K562 (cell line): ENCODE results near the gene PBX4. TPM values are rescaled to one million over a fixed set of nuclear protein-coding genes. Genes with fewer than 3 reads are reported as not detected.

Source experiments
- BMI1 ChIP-seq: fragments of 150-350 bp; IDR thresholded peaks from 2 replicates; pipeline ENCODE4 v1.6.1; 2014; ENCODE audit warnings: low read length
- CBX3 ChIP-seq, 2 experiments: IDR thresholded peaks; 1 replicate in 1 of 2; 2 replicates in 1 of 2; pipeline ENCODE4 v1.6.1; 2012; ENCODE audit warnings: inconsistent platforms in 2 of 2, low read length in 2 of 2, borderline replicate concordance in 1 of 2, control low read depth in 1 of 2
- ELF2 ChIP-seq: fragments of 250-450 bp; sonication (Bioruptor Pico); IDR thresholded peaks from 2 replicates; pipeline ENCODE4 v1.5.0; 2021; ENCODE audit warnings: mild to moderate bottlenecking
- FOSL1 ChIP-seq: fragments of 200-800 bp; sonication (Bioruptor generic); conservative IDR thresholded peaks from 2 replicates; pipeline ENCODE4 v1.6.1; 2016; ENCODE audit warnings: missing genetic modification characterization, missing compliant biosample characterization
- FOXK1 ChIP-seq: sonication (generic); formaldehyde crosslinking; IDR thresholded peaks from 2 replicates; pipeline ENCODE4 v1.8.0; 2022; ENCODE audit warnings: missing genetic modification reagents, mild to moderate bottlenecking, borderline replicate concordance
- GTF2E2 ChIP-seq: fragments of 200-800 bp; sonication (Bioruptor generic); IDR thresholded peaks from 2 replicates; pipeline ENCODE4 v1.6.1; 2016; ENCODE audit warnings: missing genetic modification characterization, missing compliant biosample characterization
- HDAC1 ChIP-seq, 2 experiments: fragments of 450-650 bp; IDR thresholded peaks; 2 replicates each; pipeline ENCODE4 v1.6.1; 2016 to 2017; ENCODE audit warnings: inconsistent platforms in 1 of 2, mild to moderate bottlenecking in 1 of 2, moderate library complexity in 1 of 2
- HEY1 ChIP-seq: fragments of 250-450 bp; sonication (Bioruptor Pico); IDR thresholded peaks from 2 replicates; pipeline ENCODE4 v1.5.0; 2020; ENCODE audit warnings: mild to moderate bottlenecking, moderate library complexity, borderline replicate concordance
- HMGN3 ChIP-seq: IDR thresholded peaks from 2 replicates; pipeline ENCODE4 v1.6.1; 2011; ENCODE audit warnings: borderline replicate concordance, low read depth, mild to moderate bottlenecking, mixed read lengths, low read length; ENCODE audit not compliant: insufficient read length; ENCODE audit errors: extremely low read depth
- MAFG ChIP-seq: fragments of 450-650 bp; conservative IDR thresholded peaks from 2 replicates; pipeline ENCODE4 v1.6.1; 2016; ENCODE audit warnings: missing genetic modification characterization, missing compliant biosample characterization
- MCM5 ChIP-seq: fragments of 450-650 bp; IDR thresholded peaks from 2 replicates; pipeline ENCODE4 v1.6.1; 2016; ENCODE audit warnings: low read depth
- MEF2A ChIP-seq: IDR thresholded peaks from 2 replicates; pipeline ENCODE4 v1.6.1; 2011; ENCODE audit warnings: low read depth, mild to moderate bottlenecking, low read length, moderate library complexity; ENCODE audit not compliant: control insufficient read depth
- NFIC ChIP-seq: fragments of 450-650 bp; IDR thresholded peaks from 2 replicates; pipeline ENCODE4 v1.6.1; 2017; ENCODE audit warnings: mild to moderate bottlenecking, inconsistent platforms
- RFX1 ChIP-seq: fragments of 450-650 bp; IDR thresholded peaks from 2 replicates; pipeline ENCODE4 v1.6.1; 2016; ENCODE audit warnings: mild to moderate bottlenecking, moderate library complexity
- SRSF1 ChIP-seq: fragments of 200-400 bp; formaldehyde crosslinking; IDR thresholded peaks from 2 replicates; pipeline ENCODE4 v1.6.1; 2017; ENCODE audit warnings: mild to moderate bottlenecking, low read depth, low read length, moderate library complexity
- TEAD4 ChIP-seq, 2 experiments: sonication (generic) in 1 of 2; formaldehyde crosslinking in 1 of 2; IDR thresholded peaks; 2 replicates each; pipeline versions ENCODE4 v1.6.1 to v1.8.0; 2012 to 2022; ENCODE audit warnings: borderline replicate concordance in 1 of 2, inconsistent platforms in 1 of 2, low read length in 1 of 2, mild to moderate bottlenecking in 1 of 2, missing genetic modification reagents in 1 of 2
- USF2 ChIP-seq: sonication (generic); formaldehyde crosslinking; IDR thresholded peaks from 2 replicates; pipeline ENCODE4 v1.5.0; 2020; ENCODE audit warnings: missing genetic modification reagents
- ZNF318 ChIP-seq, 2 experiments: fragments of 450-650 bp; IDR thresholded peaks; 2 replicates each; pipeline ENCODE4 v1.6.1; 2016; ENCODE audit warnings: mild to moderate bottlenecking in 2 of 2, borderline replicate concordance in 1 of 2, low read depth in 1 of 2, moderate library complexity in 1 of 2
- ZNF583 ChIP-seq: fragments of 250-450 bp; sonication (Bioruptor Pico); IDR thresholded peaks from 2 replicates; pipeline ENCODE4 v1.4.0; 2020
- polyA plus RNA-seq, 8 experiments: library from polyadenylated mRNA; depleted of rRNA in 4 of 8; stranded (reverse) in 5 of 8; unstranded in 3 of 8; fragments of >200 nt; fragmentation: Nextera tagmentation in 2 of 8; fragmentation: Illumina TruSeq in 1 of 8; extraction: Ambion mirVana in 2 of 8; extraction: Trizol in 1 of 8; gene quantifications; 2 replicates each; pipeline versions ENCODE4 v1.2.1 to v1.2.3, GENCODE V29; 2011 to 2014; ENCODE audit warnings: inconsistent platforms in 1 of 8, missing spikeins in 1 of 8
- total RNA-seq, 7 experiments: library from RNA; depleted of rRNA in 6 of 7; stranded (reverse); fragments of >200 nt in 6 of 7; fragmentation: Illumina TruSeq in 2 of 7; extraction: Trizol in 2 of 7; gene quantifications; 2 replicates each; pipeline versions ENCODE4 v1.2.1 to v1.2.3, GENCODE V29; 2011 to 2021; ENCODE audit warnings: low replicate concordance in 1 of 7

The PBX4 gene
- total and polyA plus RNA-seq, 9 of the 15 experiments (the other 6 are each of a cell fraction or from before 2014, with no cell fraction given) = 0.11 to 3.8 (median 1.6) TPM; not detected in 1

- TF ChIP-seq ZNF318 (IDR thresholded peaks at IDR 0.05; ENCODE audit: borderline replicate concordance in 1 of 2, low read depth in 1 of 2) (no peak), HMGN3 (peak; percentile 28), GTF2E2 (tag) (peak; percentile 58; the same call in 1 of the 2 replicates), CBX3 (IDR thresholded peaks at IDR 0.05; ENCODE audit: borderline replicate concordance in 1 of 2, low read length in 2 of 2) (no peak), MEF2A (no peak), FOSL1 (tag) (0 out of 2 replicates have a peak, but pooled peaks have one; percentile 17), FOXK1 (CRISPR knock-in tag) (no peak), SRSF1 (no peak), ELF2 (CRISPR knock-in tag) (peak; percentile 93), USF2 (CRISPR knock-in tag) (no peak), HEY1 (CRISPR knock-in tag) (no peak), NFIC (no peak), HDAC1 (IDR thresholded peaks at IDR 0.05) (peak in 1 of 2 experiments; percentile 73; a peak in 2 of 4 replicates), MCM5 (no peak), ZNF583 (no peak), RFX1 (peak; percentile 87), TEAD4 (IDR thresholded peaks at IDR 0.05; ENCODE audit: low read length) (peak; percentile 25; the same call in 1 of the 2 replicates), TEAD4 (CRISPR knock-in tag; IDR thresholded peaks at IDR 0.05; ENCODE audit: borderline replicate concordance) (no peak), BMI1 (no peak), MAFG (tag) (no peak)
Observed at GRCh38 chr19:19663256-19664120, 45.0 kb upstream of the PBX4 start, which contains the start of gene ATP13A1 (continued).
